Adrenal gland (tissue), 12 donors: ENCODE results near the gene NMUR1. TPM values are rescaled to one million over a fixed set of nuclear protein-coding genes. Genes with fewer than 3 reads are reported as not detected.

Experiments
- DNase-seq, 7 donors: peaks; one replicate each; pipeline ENCODE4 v3.0.0-alpha.2; 2019 to 2020
- H3K27ac ChIP-seq, 5 donors: fragments of 200-600 bp; sonication (generic) in 4 of 5; 1 replicate in 3 of 5; 2 replicates in 2 of 5; pipeline versions ENCODE4 v1.5.1 to v1.8.0; 2016 to 2020; ENCODE audit warnings: mild to moderate bottlenecking in 1 of 5
- H3K27me3 ChIP-seq: fragments of 200-600 bp; 2 replicates; pipeline ENCODE4 v1.8.0; 2021
- H3K36me3 ChIP-seq, 2 donors: fragments of 200-600 bp; replicated peaks in 1 of 2; 1 replicate in 1 of 2; 2 replicates in 1 of 2; pipeline versions ENCODE4 v1.5.1 to v1.8.0; 2018 to 2022
- H3K4me1 ChIP-seq, 2 donors: fragments of 200-600 bp; replicated peaks in 1 of 2; 1 replicate in 1 of 2; 2 replicates in 1 of 2; pipeline versions ENCODE4 v1.5.1 to v1.8.0; 2018 to 2021
- H3K4me3 ChIP-seq, 4 donors: fragments of 200-600 bp; sonication (generic) in 3 of 4; one replicate each; pipeline ENCODE4 v1.5.1; 2016 to 2018
- H3K9me3 ChIP-seq, 3 donors: fragments of 200-600 bp; sonication (generic) in 1 of 3; replicated peaks in 1 of 3; 1 replicate in 2 of 3; 2 replicates in 1 of 3; pipeline versions ENCODE4 v1.5.1 to v1.8.0; 2016 to 2021
- POLR2A ChIP-seq, 2 donors: fragments of 450-650 bp; IDR thresholded peaks; one replicate each; pipeline ENCODE4 v1.6.1; 2017; ENCODE audit warnings: antibody characterized with exemption in 2 of 2, mild to moderate bottlenecking in 2 of 2, moderate library complexity in 1 of 2
- WGBS, 4 donors: extraction: QIAGEN DNeasy Blood & Tissue Kit in 2 of 4; methylation state at CpG; one replicate each; pipeline versions ENCODE4 v1.1.5 to v1.1.7; 2013 to 2017; 5-methylcytosine and 5-hydroxymethylcytosine counted together
- intact Hi-C, 2 donors: fragments of 100-400 bp; cut with DNase I; formaldehyde crosslinking; loops; one replicate each; pipeline versions ENCODE4 v1.14.1 to v1.15.0; 2022 to 2023
- polyA plus RNA-seq, 3 donors: library from polyadenylated mRNA; stranded (reverse); fragments of 200-250 nt in 2 of 3; fragments of 350-450 nt in 1 of 3; fragmentation: Illumina TruSeq in 1 of 3; extraction: RNeasy Lipid Tissue Mini Kit (QIAGEN cat#74804) in 1 of 3; gene quantifications; one replicate each; pipeline ENCODE4 v1.2.3, GENCODE V29; 2013 to 2014
- total RNA-seq, 9 donors: library from RNA; depleted of rRNA in 4 of 9; stranded (reverse); fragments of >200 nt in 4 of 9; fragments of 120-200 nt in 1 of 9; fragmentation: NEBNext Ultra II Directional in 1 of 9; extraction: Animal tissue kit (Norgen Biotek cat#: 25700) in 1 of 9; gene quantifications; one replicate each; pipeline versions ENCODE4 v1.1.0 to v1.2.4, GENCODE V29; 2013 to 2023
- TF ChIP-seq, protein P1 (sequence below), 6 experiments: fragments of 450-650 bp in 4 of 6; fragments of 200-600 bp in 2 of 6; sonication (generic) in 1 of 6; IDR thresholded peaks; 1 replicate in 5 of 6; 2 replicates in 1 of 6; pipeline versions ENCODE4 v1.5.1 to v1.8.0; 2016 to 2021; ENCODE audit warnings: antibody characterized with exemption in 6 of 6, mild to moderate bottlenecking in 2 of 6, moderate library complexity in 1 of 6
- donor health status: healthy with polysubstance abuse.
- donor health status: Bipolar disorder and iron deficiency.
- donor health status: DM: yes; HTN: yes; CAD: no.
- donor health status: DM: no; HTN: no; CAD: no.
- donor health status: DM: no; HTN: no; CAD: no.
- donor health status: DM: yes; HTN: yes; CAD: no.

The NMUR1 gene
- total and polyA plus RNA-seq, 12 donors, result 0.32 to 3.2 (median 1.3) TPM

DNA sequence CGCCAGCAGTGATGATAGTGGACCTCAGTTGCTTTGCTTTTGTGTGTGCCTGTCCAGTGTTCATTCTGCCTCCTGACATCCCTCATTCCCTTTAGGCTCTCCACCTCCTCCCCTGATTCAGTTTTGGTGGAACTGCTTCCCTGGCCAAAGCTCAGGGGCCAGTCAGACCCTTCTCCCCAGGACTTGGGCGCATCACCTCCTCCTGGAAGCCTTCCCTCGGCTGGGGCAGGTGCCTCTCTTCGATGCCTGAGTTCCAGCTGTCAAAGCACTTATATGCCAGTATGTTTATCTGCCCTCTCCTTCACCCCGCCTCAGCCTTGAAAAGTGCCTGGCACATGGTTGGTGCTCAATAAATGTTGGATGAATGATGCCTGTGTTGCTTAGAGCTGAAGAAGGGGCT lies 11.5 kb downstream of the NMUR1 start:
- peaks cover 5 to 7% of the 10 kb centered on the region in 2 donors for H3K4me1 ChIP-seq
- WGBS, 4 donors, result 68 to 81% (median 74%) methylated on average over 5 of the region's 5 CpGs
- no peak overlapping the region for H3K27ac ChIP-seq
- H3K9me3 ChIP-seq, result no peaks in the 10 kb centered on the region
- intact Hi-C loops, result no loop called here
- H3K27me3 ChIP-seq, result no peaks in the 10 kb centered on the region
- no peak overlapping the region for H3K4me3 ChIP-seq
- no peaks in the 10 kb centered on the region for H3K36me3 ChIP-seq
- TF ChIP-seq POLR2A (IDR thresholded peaks at IDR 0.05), result no peak
- TF ChIP-seq, protein P1, sequence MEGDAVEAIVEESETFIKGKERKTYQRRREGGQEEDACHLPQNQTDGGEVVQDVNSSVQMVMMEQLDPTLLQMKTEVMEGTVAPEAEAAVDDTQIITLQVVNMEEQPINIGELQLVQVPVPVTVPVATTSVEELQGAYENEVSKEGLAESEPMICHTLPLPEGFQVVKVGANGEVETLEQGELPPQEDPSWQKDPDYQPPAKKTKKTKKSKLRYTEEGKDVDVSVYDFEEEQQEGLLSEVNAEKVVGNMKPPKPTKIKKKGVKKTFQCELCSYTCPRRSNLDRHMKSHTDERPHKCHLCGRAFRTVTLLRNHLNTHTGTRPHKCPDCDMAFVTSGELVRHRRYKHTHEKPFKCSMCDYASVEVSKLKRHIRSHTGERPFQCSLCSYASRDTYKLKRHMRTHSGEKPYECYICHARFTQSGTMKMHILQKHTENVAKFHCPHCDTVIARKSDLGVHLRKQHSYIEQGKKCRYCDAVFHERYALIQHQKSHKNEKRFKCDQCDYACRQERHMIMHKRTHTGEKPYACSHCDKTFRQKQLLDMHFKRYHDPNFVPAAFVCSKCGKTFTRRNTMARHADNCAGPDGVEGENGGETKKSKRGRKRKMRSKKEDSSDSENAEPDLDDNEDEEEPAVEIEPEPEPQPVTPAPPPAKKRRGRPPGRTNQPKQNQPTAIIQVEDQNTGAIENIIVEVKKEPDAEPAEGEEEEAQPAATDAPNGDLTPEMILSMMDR (IDR thresholded peaks at IDR 0.05), result no peak
- no peak for DNase-seq

DNA sequence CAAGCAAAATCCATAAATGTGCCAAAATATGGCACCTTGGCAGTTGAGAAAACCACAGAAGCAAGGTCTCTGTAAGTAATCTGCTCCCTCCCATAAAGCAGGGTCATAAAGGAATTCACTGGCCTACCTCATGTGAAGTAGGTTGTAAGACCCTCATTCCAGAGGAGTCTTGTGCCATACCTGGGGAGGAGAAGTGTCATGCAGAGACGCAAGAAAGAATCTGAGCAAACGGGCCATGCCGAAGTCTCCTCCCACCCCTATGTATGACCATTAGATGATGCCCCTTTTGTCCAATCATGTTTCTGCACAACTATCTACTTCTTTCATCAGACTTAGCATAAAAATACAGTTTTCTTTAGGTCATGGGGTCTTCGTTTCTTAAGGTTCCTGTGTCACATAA lies 14.6 kb downstream of the NMUR1 start:
- 87 to 95% (median 89%) methylated on average over 4 of the region's 4 CpGs for WGBS, 4 donors
- Histone ChIP-seq H3K27ac (no peak overlapping the region), H3K9me3 (no peaks in the 10 kb centered on the region), H3K36me3 (no peaks in the 10 kb centered on the region), H3K27me3 (no peaks in the 10 kb centered on the region), H3K4me1 (peaks cover 5 to 16% of the 10 kb centered on the region in 2 donors), H3K4me3 (no peak overlapping the region)
- peak in 1 of 7 donors; percentile 11 for DNase-seq
- intact Hi-C loops, result no loop called here
- TF ChIP-seq, protein P1 (IDR thresholded peaks at IDR 0.05), result no peak
- no peak for TF ChIP-seq POLR2A (IDR thresholded peaks at IDR 0.05)

DNA sequence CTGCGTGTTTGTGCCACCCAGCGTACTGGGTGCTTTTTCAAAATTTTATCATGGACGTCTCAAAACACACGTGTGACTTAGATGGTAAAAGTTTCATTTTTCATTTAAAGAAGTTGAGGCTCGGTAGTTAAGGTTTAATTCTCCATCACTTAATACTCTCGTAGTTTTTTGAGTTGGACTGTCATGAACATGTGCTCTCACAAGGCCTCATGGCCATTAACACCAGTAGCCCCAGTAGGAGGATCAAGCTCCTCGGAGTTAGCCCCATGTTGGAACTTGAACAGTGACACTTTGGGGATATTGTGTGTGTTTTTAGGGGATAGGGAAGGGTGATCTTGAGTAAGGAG lies 15.3 kb downstream of the NMUR1 start:
- peak in 1 of 7 donors; percentile 16 for DNase-seq

DNA sequence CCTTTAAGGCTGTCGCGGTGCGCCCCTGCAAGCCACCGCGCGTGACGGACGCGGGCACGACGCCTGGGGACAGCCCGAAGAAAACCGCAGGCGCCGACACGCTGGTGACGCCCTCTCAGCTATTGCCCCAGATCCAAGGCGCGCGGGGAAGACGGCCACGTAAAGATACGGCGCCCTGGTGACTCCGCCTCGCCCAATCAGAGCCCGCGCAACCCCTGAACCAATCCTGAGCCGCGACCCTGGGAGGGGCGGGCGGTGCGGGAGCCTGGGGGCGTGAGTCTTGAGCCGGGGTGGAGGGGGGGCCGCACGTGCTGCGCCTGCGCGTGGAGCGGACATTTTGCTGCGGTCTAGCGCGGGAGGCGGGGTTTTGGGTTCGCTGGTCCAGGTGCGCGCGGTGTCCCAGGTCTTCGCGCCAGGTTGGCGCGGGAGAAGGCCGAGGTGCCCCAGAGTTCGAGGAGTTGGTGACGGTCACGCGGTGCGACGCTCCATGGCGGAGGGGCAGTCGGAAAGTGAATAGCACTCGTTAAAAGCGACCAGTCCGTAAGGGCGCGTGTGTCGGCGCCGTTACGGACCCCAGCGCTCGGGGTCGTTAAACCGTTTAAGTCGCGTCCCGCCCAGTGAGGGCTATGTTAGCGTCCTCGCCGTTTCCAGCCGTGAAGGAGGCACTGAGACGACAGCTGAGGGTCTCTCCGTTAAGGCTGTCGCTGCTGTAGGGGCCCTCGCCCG lies 15.9 kb downstream of the NMUR1 start:
- intact Hi-C loops, result no loop called here
- Histone ChIP-seq H3K36me3 (no peaks in the 10 kb centered on the region), H3K27me3 (no peaks in the 10 kb centered on the region), H3K9me3 (no peaks in the 10 kb centered on the region), H3K4me1 (peaks cover 5 to 16% of the 10 kb centered on the region in 2 donors), H3K27ac (peak overlapping the region in 4 of 5 donors; percentile 64 to 91 (median 82)), H3K4me3 (peak overlapping the region in 3 of 4 donors; percentile 45 to 72 (median 71))
- peak; percentile 65 to 91 for TF ChIP-seq POLR2A (IDR thresholded peaks at IDR 0.05)
- TF ChIP-seq, protein P1 (IDR thresholded peaks at IDR 0.05), result no peak
- WGBS, 4 donors, result 2 to 13% (median 4%) methylated on average over 8 to 87 of the region's 87 CpGs
- peak; percentile 98 to 99 (median 99) for DNase-seq

More for the DNA sequence above, 15.3 kb downstream of the NMUR1 start:
- H3K4me1 ChIP-seq, result peaks cover 5 to 16% of the 10 kb centered on the region in 2 donors
- peak overlapping the region in 2 of 4 donors; percentile 71 to 72 for H3K4me3 ChIP-seq
- H3K36me3 ChIP-seq, result no peaks in the 10 kb centered on the region
- H3K27me3 ChIP-seq, result no peaks in the 10 kb centered on the region
- intact Hi-C loops, result no loop called here
- no peaks in the 10 kb centered on the region for H3K9me3 ChIP-seq
- 35 to 45% (median 35%) methylated on average over 7 of the region's 7 CpGs for WGBS, 4 donors
- H3K27ac ChIP-seq, result peak overlapping the region in 3 of 5 donors; percentile 64 to 91 (median 87)
- no peak for TF ChIP-seq POLR2A (IDR thresholded peaks at IDR 0.05)
- TF ChIP-seq, protein P1 (IDR thresholded peaks at IDR 0.05), result no peak
